Measurements from ENCODE around the gene TMEM106C. TPM values are rescaled to one million over a fixed set of nuclear protein-coding genes. Genes with fewer than 3 reads are reported as not detected.
A peak's percentile ranks its signal among the peaks of the same experiment; 100 is the strongest.
"Not testable (repeated sequence)": the region's sequence is repeated elsewhere in the genome, so short reads cannot be mapped to it uniquely, and the experiment has no call there.

Gene TMEM106C
- total RNA-seq, 1 experiment from 2014 or later: 132 TPM

DNA sequence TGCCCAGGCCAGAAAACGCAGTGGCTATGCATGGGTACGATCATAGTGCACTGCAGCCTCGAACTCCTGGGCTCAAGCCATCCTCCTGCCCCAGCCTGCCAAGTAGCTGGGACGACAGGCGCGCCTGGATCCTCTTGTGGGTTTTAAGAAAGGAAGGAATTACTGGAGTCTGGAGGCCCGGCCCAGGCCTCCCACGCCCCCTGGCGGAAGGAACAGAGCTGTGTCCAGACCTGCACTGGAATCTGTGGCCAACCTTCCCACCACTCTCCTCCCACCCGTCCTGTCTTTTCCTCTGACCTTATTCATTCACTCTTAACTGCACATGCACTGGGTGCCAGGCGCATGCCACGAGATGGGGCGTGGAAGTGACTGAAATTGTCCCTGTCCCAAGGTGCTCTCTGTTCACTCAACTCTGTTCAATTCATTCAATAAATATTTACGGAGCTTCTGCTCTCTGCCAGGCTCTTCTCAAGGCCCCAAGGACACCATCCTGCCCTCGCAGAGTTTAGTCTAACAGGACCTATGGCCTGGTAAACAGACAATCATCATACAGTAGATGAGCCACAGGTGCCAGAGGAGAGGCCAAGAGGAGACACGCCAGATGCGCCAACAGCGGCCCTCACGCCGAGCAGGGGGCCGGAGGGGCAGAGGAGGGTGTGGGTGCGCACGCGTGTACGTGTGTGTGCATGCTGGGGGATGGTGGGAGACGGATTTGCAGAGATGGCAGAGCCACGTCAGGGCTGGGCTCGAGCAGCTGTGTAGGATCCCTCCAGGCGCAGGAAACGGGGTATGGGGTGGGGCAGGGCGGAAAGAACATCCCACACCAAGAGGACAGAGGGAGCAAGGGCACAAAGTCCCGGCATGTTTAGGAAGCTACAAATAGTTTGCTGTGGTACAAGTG is 13.7 kb upstream of the TMEM106C start:
- DNase-seq (ENCODE audit: low spot score): peak; percentile 91

DNA sequence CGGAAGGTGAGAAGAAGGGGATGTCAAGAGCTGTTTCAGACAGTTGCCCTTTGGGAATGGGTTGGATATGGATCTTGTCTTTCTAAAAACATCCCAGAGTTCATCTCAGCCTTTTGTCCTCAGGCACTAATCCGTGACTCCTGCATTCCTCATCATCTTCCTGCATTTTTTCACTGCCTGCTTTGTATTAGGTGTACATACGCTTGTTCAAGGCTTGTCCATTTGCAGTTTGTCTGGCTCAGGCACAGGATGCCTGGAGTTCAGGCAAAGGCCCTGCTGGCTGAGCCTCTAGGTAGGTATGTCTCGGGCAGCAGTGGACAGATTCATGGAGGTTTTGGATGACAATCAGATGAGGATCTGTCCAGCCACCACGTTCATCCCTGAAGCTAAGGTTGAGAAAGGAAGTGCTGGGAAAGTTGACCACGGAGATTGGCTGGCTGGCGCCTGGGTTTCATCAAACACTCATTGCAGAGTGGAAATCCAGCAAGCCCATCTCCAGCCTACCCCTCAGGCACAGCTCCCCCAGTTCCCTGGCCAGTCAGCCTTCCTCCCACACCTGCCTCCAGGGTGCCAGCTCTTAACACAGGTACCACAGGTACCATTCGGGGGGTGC is 12.4 kb upstream of the TMEM106C start:
- DNase-seq (ENCODE audit: low spot score): no peak

DNA sequence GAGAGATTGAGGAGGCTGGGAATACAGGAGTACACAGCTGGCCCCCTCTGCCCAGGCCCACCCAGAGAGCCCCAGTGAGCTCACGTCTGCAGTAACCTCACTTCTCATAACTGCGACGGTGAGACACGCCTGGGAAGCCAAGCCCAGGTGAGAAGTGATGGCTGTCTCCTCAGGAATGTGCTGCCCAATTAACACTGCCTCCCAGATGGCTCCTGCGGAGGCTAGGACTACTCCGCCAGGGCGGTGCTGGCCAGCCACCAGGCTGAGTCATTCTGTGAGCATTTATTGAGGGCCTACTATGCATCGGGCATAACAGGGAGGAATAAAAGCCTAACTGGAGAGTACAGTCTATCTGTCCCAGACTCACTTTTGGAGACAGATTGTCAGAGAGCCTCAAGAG is 9.3 kb upstream of the TMEM106C start:
- DNase-seq (ENCODE audit: low spot score): no peak

DNA sequence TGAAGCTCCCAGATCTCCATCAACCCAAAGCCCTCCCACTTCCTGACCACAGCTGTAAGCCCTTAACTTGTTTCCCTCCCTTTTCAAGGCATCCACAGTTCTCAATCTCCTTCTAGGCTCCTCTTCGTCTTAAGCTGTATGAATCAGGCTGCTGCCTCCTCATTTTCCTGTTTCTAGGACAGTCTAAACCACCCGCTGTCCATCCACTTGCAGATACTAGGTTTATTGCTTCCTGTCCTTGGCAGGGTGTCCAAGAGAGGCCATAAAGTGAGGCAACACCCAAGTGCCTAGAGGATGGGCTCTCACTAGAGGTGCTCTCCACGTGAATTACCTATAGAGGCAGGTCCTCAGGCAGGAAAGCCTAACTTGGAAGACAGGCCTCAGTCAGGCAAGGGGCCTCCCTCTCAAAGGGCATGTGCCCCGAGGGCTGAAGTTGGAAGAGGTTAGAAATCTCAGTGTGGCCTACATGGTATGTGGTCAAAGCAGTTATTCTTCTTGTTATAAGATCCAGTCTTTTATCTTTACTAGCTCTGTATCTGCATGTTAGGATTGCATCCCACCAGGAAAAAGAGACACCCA is 8.8 kb upstream of the TMEM106C start:
- DNase-seq (ENCODE audit: low spot score): no peak

DNA sequence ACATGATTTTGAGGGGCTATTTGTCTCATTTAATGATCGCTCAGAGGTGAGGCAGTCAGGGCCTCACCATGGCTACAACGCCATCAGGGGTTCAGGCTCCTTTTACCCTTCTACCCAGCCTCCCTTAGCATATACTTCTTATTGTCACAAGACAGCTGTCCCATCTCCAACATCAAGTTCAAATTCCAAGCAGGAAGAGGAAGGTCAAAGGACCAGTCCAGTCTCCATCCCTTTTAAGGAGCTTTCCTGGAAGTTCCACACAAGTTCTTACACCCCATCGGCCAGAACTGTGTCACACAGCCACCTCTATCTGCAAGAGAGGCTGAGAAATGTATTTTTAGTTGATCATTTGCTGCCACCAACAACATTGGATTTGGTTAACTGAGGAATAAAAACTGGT is 8.3 kb upstream of the TMEM106C start:
- no peak for DNase-seq (ENCODE audit: low spot score)

DNA sequence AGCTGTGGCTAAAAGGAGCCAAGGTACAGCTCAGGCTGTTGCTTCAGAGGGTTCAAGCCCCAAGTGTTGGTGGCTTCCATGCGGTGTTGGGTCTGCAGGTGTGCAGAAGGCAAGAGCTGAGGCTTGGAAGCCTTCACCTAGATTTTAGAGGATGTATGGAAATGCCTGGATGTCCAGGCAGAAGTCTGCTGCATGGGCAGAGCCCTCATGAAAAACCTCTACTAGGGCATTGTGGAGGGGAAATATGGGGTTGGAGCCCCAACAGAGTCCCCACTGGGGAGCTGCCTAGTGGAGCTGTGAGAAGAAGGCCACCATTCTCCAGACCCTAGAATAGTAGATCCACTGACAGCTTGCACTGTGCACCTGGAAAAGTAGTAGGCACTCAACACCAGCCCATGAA is 5.7 kb upstream of the TMEM106C start:
- not testable (repeated sequence) for DNase-seq (ENCODE audit: low spot score)

DNA sequence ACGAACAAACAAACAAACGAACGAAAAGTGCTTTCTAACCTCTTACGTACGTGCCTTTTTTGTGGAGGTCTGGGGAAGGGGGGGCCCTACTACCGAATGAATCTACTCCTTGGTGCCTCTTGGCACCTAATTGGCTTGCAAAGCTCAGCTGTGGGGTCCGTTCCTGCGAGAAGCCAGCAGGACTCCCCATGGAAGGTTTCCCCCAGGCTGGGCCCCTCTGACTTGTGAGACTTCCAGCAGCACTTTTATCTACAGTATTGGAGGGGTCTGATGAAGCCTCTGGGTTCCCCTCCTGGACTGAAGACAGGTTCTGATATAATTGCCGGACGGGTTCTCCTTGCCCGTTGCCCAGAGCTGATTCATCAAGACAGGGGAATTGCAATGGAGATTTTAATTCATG is 1.2 kb upstream of the TMEM106C start:
- DNase-seq (ENCODE audit: low spot score): no peak

DNA sequence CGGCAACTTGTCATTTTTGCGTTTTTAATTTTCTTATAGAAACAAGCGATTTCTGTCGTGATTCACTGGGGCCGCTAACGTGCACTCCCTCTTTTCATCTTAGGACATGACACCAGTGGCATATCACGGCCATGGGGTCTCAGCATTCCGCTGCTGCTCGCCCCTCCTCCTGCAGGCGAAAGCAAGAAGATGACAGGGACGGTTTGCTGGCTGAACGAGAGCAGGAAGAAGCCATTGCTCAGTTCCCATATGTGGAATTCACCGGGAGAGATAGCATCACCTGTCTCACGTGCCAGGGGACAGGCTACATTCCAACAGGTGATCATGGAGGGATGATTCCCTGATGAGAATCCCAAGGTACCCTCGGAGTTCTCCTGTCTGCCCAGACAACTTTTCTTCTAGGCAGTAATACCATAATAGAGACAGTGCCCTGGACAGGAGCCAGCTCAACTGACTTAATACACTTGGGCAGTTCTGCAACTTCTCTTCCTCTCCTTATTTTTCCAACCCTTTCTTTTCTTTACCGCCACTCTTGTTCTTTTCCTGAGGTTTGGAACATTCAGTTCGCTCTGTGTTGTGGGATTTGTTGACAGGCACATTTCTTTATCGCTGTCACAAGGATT is 821 bp downstream of the TMEM106C start:
- no peak for DNase-seq (ENCODE audit: low spot score)

DNA sequence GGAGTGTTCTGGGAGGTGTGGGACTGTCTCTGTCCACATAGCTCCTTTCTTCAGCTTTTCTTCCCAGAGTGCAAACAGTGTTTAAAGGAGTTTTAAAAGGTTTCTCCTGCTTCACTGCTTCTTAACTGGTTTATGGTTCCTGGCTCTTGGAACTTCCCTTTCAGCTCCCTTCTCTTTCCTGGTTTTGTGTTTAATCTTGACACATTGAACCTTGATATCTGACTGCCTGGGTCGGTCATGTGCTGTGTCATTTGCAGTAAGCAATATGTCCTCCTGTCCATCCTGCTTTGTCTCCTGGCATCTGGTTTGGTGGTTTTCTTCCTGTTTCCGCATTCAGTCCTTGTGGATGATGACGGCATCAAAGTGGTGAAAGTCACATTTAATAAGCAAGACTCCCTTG is 2.2 kb downstream of the TMEM106C start:
- no peak for DNase-seq (ENCODE audit: low spot score)

DNA sequence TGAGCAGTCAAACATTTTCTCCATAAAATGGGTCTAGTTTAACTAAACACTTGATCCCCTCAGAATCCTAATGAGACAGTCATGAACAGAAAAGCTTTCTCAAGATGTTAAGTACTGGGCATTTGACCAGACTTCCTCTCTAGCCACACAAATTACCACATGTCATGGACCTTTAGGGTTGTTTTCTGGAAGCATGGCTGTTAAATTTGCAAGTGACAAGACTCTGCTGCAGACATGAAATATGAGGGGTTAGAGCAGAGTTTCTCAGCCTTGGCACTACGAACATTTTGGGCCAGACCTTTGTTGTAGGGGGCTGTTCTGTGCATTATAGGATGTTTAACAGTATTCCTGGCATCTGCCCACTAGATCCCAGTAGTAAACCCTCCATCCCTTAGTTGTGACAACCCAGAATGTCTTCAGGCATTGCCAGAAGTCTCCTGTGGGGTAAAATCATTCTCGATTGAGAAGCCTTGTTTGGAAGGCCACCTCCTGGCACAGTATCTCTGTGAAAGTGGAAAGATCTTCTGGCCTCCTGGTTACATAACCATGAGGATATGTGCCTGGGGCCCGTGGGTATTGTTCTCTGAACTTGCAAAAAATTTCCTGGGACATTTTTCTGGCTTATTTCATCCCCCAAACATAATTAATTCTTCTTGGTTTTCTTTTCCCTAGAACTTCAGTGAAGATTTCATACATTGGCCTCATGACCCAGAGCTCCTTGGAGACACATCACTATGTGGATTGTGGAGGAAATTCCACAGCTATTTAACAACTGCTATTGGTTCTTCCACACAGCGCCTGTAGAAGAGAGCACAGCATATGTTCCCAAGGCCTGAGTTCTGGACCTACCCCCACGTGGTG is 4.3 kb downstream of the TMEM106C start:
- no peak for DNase-seq (ENCODE audit: low spot score)

DNA sequence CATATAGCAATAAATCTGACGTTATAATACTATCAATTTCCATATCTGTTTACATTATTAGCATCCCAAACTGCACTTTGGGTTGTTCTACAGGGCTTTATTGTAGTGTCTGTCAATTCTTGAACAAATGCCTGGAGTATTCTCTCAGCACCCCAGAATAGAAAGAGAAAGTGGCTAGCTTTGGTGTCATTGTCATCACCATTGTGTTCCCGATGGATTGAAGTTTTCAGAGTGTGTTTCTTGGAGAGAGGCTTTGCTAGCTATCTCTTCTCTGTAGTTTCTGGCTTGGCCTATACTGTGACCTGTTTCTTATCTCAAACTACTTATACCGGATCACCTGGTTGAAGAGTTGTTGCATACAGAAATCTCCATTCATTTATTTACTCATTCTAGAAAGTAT is 6.4 kb downstream of the TMEM106C start:
- DNase-seq (ENCODE audit: low spot score): no peak

DNA sequence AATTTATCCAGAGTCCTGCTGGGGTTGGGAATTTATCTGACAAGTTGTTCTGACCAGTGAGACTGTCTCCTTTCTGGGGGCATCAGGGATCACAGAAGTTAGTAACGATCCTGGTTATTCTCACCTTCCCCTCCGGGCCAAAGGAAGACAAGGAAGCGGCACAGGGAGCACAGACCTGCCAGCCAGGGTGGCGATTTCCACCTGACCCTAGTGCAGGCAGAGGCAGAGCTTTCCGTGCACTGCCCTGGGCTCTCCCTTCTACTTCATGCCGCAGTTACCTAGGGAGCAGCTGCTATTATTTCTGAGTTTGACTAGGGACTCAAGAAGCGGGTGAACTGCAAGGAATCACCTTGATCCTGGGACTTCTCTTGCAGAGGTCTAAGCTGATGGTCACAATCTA is 7.4 kb downstream of the TMEM106C start:
- DNase-seq (ENCODE audit: low spot score): no peak

DNA sequence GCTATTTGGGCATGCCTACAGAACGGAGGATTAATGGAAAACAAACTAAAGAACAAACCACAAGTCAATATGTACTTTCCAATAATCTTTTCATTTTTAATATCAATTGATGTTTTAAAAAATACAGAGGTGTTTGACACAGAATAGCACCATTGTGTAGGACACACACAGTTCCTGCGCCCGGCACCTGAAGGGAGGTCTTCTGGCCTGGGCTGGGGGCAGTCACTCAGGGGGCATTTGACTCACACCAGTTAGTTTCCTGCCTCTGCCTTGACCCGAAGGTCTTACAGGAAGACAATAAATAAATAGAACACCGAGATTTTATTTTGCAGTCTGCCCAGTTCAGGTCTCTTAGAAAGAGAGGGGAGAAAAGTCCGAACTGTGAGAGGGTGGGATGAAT is 9.5 kb downstream of the TMEM106C start:
- DNase-seq (ENCODE audit: low spot score): no peak

DNA sequence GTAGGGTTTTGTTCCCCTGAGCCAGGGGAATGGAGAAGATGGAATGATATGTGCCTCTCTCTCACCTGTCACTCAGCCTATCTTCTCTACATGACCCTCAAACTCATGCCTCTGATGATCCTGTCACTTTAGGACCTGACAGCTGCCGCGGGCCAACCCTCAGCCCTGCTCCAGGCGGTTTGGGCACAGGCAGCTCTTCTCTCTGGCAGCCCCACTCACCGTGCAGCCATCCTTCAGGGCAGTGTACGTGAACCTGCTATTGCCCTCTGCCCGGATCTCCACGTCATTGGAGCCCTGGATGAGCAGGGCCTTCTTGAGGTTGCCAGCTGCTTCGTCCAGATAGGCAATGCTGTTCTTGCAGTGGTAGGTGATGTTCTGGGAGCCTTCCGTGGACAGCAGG is 10.5 kb downstream of the TMEM106C start:
- no peak for DNase-seq (ENCODE audit: low spot score)

DNA sequence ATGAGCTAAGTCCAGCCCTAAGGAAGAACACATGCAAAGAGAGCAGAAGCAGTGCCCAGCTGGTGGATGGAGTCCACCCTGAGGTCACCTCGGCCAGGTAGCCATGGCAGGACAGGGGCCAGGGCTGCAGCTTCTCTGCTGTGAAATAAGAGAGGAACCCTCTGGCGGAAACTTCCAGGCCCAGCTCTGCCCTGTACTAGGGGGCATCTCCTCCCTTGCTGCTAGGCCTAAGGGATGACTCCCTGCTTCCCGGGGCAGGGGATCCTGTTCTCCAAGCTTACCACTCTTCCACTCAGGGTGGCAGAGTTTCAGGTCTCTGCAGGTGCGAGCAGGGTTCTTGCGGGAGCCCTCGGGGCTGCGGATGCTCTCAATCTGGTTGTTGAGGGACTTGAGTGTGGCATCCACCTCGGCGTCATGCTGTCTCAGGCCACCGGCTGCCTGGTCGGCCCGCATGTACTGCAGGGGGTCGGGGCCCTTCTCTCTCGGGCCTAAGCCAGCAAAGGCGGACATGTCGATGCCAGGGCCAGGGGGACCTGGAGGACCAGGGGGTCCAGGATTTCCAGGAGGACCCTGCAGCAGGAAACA is 11.7 kb downstream of the TMEM106C start:
- no peak for DNase-seq (ENCODE audit: low spot score)

DNA sequence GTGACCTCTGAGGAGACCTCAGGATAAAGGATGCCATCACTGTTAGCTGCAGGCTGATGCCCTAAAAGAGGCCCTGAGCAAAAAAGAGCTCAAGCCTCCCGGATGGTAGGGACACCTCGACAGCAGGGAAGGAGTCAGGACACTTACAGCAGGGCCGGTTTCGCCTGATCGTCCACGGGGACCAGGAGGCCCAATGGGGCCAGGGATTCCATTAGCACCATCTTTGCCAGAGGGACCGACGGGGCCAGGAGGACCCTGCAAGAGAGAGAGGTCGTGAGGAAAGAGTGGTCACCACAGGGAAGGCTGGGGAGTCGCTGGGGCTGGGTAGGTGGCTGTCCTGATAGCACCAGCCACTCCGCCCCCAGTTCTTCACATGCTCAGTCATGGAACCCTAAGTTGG is 12.4 kb downstream of the TMEM106C start:
- DNase-seq (ENCODE audit: low spot score): no peak

DNA sequence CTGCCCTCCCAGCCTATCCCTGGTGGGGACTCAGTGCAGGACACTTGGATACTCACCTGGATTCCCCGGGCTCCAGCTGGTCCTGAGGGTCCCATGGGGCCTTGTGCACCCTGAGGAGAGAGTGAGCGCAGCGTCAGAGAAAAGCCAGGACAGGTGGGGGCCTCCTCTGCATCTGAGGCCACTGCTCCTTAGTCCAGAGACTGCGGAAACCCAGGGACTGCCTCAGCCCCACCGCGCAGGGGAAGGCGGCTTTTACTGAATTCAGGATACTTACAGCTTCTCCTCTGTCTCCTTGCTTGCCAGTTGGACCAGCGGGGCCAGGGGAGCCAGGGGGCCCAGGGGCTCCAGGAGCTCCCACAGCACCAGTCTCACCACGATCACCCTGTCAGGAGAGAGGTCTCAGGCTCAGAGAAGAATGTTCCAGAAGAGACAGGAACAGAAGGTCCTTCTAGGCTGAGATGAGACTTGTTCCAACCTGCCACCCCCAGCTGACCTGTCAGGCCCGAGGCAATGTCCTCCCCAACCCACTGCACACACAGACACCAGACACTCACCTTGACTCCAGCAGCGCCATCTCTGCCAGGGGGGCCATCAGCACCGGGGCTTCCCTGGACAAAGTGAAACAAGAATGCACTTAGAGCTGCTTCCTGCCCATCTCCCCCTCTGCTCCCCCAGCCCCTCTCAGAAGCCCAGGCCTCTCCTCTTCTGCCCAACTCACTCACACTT is 13.8 kb downstream of the TMEM106C start:
- no peak for DNase-seq (ENCODE audit: low spot score)

DNA sequence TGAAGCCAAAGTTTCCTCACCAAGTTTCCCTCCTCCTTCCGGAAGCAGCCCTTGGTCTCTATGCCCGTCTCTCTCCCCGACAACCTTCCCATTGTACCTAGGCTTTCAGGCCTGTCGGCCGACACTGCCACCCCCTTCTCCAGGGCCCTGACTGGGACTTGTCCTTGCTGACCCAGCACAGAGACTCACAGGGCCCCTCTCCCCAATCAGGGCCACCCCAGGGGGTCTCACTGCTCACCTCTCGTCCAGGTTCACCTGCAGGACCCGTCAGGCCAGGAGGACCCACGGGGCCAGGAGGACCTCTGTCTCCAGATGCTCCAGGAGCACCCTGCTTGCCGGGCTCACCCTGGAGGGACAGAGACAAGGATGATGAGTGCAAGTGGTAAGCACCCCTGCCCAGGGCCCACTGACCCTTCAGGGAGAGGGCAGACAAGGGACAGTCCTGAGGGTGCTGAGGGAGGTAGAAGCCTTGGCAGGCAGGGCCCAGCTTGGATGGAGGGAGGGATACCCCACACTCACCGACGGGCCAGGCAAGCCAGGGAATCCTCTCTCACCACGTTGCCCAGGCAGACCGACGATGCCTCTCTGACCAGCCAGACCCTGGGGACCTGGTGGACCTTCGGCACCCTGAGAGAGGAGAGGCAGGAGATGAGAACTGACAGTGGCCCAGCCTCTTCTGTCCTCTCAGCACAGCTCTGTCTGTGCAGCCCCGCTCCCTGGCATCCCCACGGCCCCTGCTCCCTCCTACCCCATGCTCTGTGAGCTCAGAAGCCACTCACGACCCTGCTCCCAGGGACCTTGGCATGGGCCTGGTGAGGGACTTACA is 14.6 kb downstream of the TMEM106C start:
- no peak for DNase-seq (ENCODE audit: low spot score)

DNA sequence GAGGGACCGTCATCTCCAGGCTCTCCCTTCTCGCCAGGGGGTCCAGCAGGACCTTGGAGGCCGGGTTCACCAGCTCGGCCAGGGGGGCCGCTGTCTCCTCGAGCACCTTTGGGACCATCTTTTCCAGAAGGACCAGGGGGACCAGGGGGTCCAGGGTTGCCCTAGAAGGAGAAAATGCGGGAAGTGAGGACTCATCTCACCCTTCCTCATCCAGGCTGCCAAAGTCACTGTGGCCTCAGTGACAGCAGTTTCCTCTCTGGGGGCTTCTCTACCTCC is 15.1 kb downstream of the TMEM106C start:
- DNase-seq (ENCODE audit: low spot score): no peak

DNA sequence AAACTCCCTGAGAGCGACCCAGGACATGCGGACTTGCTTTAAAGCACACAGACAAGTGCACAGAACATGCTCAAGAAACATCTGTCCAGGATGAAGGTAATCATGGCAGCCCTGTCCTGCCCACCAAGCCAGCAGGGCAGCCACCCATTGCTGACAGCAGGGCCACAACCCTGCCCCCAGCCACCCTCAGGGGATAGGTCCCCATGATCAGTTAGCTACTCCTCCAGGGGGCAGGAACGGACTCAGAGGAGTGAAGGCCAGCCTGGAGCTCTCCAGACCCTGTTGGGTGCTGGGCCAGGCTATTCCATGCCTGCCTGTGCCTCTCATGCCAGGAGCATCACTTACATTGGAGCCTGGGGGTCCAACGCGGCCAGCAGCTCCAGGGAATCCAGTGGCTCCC is 15.8 kb downstream of the TMEM106C start:
- DNase-seq (ENCODE audit: low spot score): no peak
